ENCODE data around the gene PACS1. TPM values are rescaled to one million over a fixed set of nuclear protein-coding genes. Genes with fewer than 3 reads are reported as not detected.

Gene PACS1
- total RNA-seq, 2 experiments from 2014 or later: 59.5 to 62.7 TPM

DNA sequence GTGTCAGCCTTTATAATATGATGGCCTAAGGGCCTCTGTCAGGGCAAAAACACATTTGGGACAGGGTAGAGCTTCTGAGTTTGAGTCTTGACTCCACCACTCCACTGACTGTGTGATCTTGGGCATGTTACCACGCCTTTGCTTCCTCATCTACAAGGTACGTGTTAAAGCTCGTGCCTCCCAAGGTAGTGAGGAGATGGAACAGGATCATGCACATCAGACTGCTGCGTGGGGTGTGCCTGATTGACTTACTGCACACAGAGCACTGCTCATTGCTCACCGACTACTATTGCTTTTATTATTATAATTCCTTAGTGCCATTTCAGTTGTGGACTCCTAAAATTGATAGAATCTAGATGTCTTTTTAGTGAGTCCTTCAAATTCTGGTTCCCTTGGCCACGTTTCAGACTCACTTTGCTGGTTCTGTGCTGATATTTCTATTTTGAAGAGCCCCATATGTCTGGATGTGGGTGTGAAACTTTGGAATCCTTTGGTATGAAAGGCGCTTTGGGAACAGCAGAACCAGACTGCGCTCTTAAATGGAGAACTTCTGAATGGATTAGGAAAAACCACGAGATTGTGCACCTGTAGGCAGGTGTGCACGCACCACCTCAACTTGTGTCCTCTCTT lies 154.3 kb downstream of the PACS1 start:
- POLR2A ChIA-PET: interaction anchor here (0.7 kb wide), 1 partner anchor 37 kb away, joined by 3 read pairs; no protein-coding TSS in a partner anchor
- CTCF ChIA-PET: interaction anchor here (0.7 to 1.5 kb wide), 5 partner anchors 60 to 448 kb away, joined by 3 to 4 read pairs (median 4); no protein-coding TSS in a partner anchor

DNA sequence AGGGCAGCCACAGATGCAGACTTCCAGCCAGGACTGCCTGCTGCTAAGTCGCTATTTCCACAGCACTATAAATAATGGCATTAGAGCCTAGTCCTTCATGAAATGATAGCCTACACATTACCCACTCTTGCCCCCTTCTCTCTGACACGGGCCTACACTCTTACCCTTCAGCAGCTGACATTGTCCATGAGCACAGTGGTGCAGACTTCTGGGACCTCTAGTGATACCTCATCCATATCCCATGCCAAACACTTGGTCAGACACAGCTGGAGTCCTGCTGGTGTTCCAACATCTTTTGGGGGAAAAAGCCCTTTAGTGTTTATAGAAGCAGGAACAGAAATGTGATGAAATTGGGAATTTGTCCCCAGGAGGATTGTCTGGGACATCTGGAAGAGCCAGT lies 155.0 kb downstream of the PACS1 start:
- ChIA-PET CTCF (interaction anchor here (1.4 to 1.5 kb wide), 2 partner anchors 60 to 151 kb away, joined by 3 to 4 read pairs; no protein-coding TSS in a partner anchor), POLR2A (no interaction called here)

DNA sequence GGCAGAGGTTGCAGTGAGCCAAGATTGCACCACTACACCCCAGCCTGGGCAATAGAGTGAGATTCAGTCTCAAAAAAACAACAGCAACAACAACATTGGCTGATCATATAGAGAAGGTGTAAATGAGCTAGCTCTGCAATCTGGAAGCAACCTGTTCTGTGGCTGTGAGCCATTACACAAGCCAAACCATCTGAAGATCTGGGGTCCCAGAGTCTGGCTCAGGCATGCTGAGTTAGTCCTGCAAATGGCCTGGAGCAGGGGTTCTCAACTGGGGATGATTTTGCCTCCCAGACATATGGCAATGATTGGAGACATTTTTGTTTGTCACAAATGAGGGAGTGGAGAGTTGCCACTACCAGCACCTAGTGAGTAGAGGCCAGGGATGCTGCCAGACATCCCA lies 156.0 kb downstream of the PACS1 start:
- ChIA-PET POLR2A (no interaction called here), CTCF (interaction anchor here (0.6 to 1.5 kb wide), 3 partner anchors 59 to 152 kb away, joined by 3 to 5 read pairs (median 4); no protein-coding TSS in a partner anchor)

DNA sequence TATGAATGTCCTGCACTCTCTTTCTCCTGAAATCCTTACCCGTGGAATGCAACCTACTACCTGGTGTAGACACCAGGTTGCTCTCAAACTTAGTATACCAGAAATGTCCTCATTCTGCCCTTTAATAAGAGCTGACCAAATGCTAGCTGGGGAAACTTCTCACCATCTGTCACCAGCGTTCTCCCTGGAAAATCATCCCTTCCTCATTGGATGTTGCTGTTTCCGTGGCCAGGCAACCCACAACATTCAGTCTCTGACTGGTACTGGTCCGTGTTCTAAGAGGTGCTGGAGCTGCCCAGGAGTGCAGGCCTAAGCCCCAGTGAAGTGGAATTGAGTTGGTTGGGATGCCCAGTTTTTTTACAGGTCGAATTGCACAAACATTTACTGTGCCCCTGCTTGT lies 157.6 kb downstream of the PACS1 start:
- CTCF ChIA-PET: interaction anchor here (0.8 kb wide), 1 partner anchor 55 kb away, joined by 4 read pairs; no protein-coding TSS in a partner anchor
- POLR2A ChIA-PET: no interaction called here

- POLR2A ChIA-PET: interaction anchor here (0.6 kb wide), 1 partner anchor 54 kb away, joined by 3 read pairs; no protein-coding TSS in a partner anchor
- CTCF ChIA-PET: no interaction called here
These were observed 158.4 kb downstream of the PACS1 start for GRCh38 chr11:66228521-66228920.

GRCh38 chr11:66230156-66230555 lies 160.1 kb downstream of the PACS1 start:
- POLR2A ChIA-PET: no interaction called here
- CTCF ChIA-PET: no interaction called here

- POLR2A ChIA-PET: no interaction called here
- CTCF ChIA-PET: interaction anchor here (1.3 kb wide), 1 partner anchor 9 kb away, joined by 4 read pairs; no protein-coding TSS in a partner anchor
These were observed 160.9 kb downstream of the PACS1 start for GRCh38 chr11:66230978-66231377.

DNA sequence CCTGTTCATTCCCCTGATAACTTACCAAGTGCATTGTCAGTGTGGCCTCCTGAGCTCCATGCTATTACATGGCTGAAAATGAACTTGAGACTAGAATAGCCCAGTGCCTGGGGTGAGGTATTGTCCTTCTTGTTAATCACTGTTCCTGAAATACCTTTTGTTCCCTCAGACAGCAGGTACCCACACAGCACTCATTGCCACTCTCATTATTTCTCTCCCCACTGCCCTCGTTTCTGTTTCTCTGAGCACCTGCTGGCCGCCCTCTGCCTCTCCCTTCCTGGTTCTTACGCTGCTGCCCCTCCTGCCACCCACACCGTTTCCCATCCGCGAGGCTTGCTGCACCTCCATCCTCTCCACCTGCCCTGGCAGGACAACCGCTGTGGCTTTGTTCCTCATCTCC lies 161.5 kb downstream of the PACS1 start:
- ChIA-PET CTCF (interaction anchor here (1.3 kb wide), 1 partner anchor 10 kb away, joined by 4 read pairs; no protein-coding TSS in a partner anchor), POLR2A (no interaction called here)

GRCh38 chr11:66232769-66233168 lies 162.7 kb downstream of the PACS1 start:
- CTCF ChIA-PET: no interaction called here
- POLR2A ChIA-PET: no interaction called here

GRCh38 chr11:66233301-66233700 lies 163.2 kb downstream of the PACS1 start:
- ChIA-PET POLR2A (no interaction called here), CTCF (interaction anchor here (1.3 to 2.2 kb wide), 2 partner anchors 35 to 165 kb away, joined by 3 to 4 read pairs; no protein-coding TSS in a partner anchor)

GRCh38 chr11:66235141-66235540 lies 165.1 kb downstream of the PACS1 start:
- ChIA-PET POLR2A (no interaction called here), CTCF (interaction anchor here (2.2 kb wide), 1 partner anchor 166 kb away, joined by 4 read pairs; no protein-coding TSS in a partner anchor)

DNA sequence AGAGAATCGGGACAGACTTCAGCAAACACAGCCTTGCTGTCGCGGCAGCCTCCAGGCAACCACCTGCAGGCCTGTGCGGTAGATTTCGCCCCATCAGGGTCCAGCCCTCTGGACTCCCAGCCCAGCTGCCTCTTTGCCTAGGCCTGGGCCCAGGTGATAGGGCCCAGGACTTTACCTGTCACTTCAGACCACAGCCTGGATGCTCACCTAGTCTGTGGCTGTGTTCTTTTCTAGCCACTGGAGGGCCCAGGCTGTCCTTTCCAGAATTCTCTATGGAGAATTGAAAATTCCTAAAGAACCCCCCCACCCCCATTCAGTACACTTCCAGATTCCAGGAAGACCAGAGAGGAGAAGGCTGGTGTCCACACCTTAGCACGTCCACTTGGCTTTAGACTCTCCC lies 167.8 kb downstream of the PACS1 start:
- CTCF ChIA-PET: interaction anchor here (2.1 kb wide), 1 partner anchor 16 kb away, joined by 5 read pairs; no protein-coding TSS in a partner anchor

DNA sequence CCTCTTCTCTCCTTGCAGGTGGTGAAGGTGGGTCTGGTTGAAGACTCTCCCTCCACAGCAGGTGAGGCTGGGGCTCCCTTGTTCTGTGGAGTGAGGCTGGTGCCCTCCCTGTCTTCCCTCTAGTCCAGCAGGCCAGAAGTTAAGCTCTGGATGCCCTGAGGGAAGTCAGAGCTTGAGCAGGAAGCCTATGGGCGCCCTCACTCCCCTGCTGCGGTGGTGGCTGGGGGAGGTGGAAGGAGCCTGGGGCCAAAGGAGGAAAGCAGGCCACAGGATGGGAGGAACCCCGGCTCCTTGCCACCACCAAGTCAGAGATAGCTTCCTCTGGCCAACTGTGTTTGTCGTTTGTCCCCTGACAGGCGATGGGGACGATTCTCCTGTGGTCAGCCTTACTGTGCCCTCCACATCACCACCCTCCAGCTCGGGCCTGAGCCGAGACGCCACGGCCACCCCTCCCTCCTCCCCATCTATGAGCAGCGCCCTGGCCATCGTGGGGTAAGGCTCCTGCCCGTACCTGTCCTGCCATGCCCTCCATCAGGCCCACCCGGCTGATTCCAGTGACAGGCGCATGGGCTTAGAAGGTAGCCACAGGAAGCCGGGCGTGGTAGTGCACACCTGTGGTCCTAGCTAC lies 168.8 kb downstream of the PACS1 start:
- CTCF ChIA-PET: no interaction called here
- POLR2A ChIA-PET: interaction anchor here (0.5 kb wide), 1 partner anchor 32 kb away, joined by 6 read pairs; no protein-coding TSS in a partner anchor

More for the DNA sequence above, 167.8 kb downstream of the PACS1 start:
- POLR2A ChIA-PET: interaction anchor here (0.6 kb wide), 1 partner anchor 9 kb away, joined by 3 read pairs; no protein-coding TSS in a partner anchor

DNA sequence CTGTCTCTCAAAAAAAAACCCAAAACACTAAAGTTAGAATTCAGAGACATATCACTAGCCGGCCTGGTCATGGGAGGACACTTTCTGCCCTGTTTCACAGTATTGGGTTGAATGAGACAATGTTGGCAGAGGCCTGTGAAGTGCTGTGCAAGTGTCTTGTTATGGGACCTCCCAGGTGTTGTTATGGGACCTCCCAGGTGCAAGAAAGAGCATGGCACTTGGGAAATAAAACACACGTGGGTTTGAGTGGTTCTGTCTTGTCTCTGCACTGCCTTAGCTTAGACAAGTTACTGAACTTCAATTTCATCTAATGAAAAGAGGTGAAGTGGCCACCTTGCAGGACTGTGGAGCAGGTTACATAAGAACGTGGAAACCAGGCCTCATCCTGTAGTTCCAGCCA lies 169.4 kb downstream of the PACS1 start:
- POLR2A ChIA-PET: interaction anchor here (0.5 kb wide), 1 partner anchor 32 kb away, joined by 6 read pairs; no protein-coding TSS in a partner anchor
- CTCF ChIA-PET: no interaction called here

GRCh38 chr11:66239998-66240780 lies 170.1 kb downstream of the PACS1 start:
- CTCF ChIA-PET: interaction anchor here (1.7 kb wide), 1 partner anchor 11 kb away, joined by 4 read pairs; no protein-coding TSS in a partner anchor
- POLR2A ChIA-PET: no interaction called here

DNA sequence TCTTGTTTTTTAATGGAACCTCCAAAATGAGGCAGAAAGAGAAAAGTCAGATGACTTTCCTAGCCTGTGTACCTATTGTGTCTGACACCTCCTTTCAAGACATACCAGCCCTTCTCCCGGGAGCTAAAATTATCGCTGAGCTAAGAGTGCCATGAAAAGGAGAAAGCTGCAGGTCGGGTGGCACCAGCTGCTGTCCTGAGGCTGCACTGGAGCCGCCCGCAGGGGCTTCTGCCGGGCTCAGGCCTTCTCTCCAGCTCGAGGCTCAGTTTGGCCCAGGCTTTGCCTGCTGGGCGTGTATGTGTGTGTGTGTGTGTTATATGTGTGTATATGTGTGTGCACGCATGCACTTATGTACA lies 170.7 kb downstream of the PACS1 start:
- ChIA-PET POLR2A (no interaction called here), CTCF (interaction anchor here (0.8 to 1.7 kb wide), 2 partner anchors 11 to 71 kb away, joined by 3 to 4 read pairs; no protein-coding TSS in a partner anchor)

- ChIA-PET POLR2A (no interaction called here), CTCF (interaction anchor here (1.7 kb wide), 1 partner anchor 9 kb away, joined by 4 read pairs; no protein-coding TSS in a partner anchor)
These were observed 172.2 kb downstream of the PACS1 start for GRCh38 chr11:66242095-66242765.

GRCh38 chr11:66243782-66244535 lies 173.9 kb downstream of the PACS1 start:
- POLR2A ChIA-PET: no interaction called here
- CTCF ChIA-PET: no interaction called here

Data from activated CD8-positive, alpha-beta memory T cell treated with anti-CD3 and anti-CD28 coated beads for 36 hours (primary cell).